Hepatocyte (in vitro differentiated cells): Measurements from ENCODE around the gene FNDC3B.

Experiments used
- CTCF ChIP-seq: fragments of 200-600 bp; sonication (generic); IDR thresholded peaks from 2 replicates; pipeline ENCODE4 v1.5.1; 2016; ENCODE audit warnings: antibody characterized with exemption, mild to moderate bottlenecking; ENCODE audit not compliant: poor library complexity
- EZH2 ChIP-seq: fragments of 200-600 bp; sonication (generic); IDR thresholded peaks from 2 replicates; pipeline ENCODE4 v1.6.1; 2016; ENCODE audit warnings: antibody characterized with exemption, mild to moderate bottlenecking, borderline replicate concordance

GRCh38 chr3:172078244-172078643, 38.9 kb downstream of the FNDC3B start:
- TF ChIP-seq CTCF = no peak
- TF ChIP-seq EZH2 = no peak
